GM23338 (cell line): ENCODE measurements around the gene KCNAB2. TPM values are rescaled to one million over a fixed set of nuclear protein-coding genes. Genes with fewer than 3 reads are reported as not detected.

Experiments used
- ATAC-seq: fragments of 200-7000 bp; cut with Tn5 transposase; 3 replicates; pipeline ENCODE4 v1.9.1; 2020
- DNase-seq: peaks from one replicate; pipeline ENCODE4 v3.0.0-alpha.2; 2015; ENCODE audit warnings: low spot score
- H2AFZ ChIP-seq: fragments of 200-600 bp; sonication (generic); 2 replicates; pipeline ENCODE4 v1.8.0; 2016; ENCODE audit warnings: antibody characterized with exemption, mild to moderate bottlenecking, moderate library complexity
- H3F3A ChIP-seq: fragments of 200-600 bp; sonication (generic); replicated peaks from 2 replicates; pipeline ENCODE4 v1.8.0; 2017; ENCODE audit warnings: antibody characterized with exemption, mixed run types, low read depth
- H3K27ac ChIP-seq: fragments of 200-600 bp; sonication (generic); 2 replicates; pipeline ENCODE4 v1.6.1; 2016; ENCODE audit warnings: low read depth
- H3K27me3 ChIP-seq: fragments of 200-600 bp; sonication (generic); 2 replicates; pipeline ENCODE4 v1.8.0; 2016; ENCODE audit warnings: mild to moderate bottlenecking, mixed run types, moderate library complexity; ENCODE audit not compliant: insufficient read depth
- H3K36me3 ChIP-seq: fragments of 200-600 bp; sonication (generic); 2 replicates; pipeline ENCODE4 v1.8.0; 2016; ENCODE audit warnings: mild to moderate bottlenecking; ENCODE audit not compliant: insufficient read depth
- H3K4me1 ChIP-seq: fragments of 200-600 bp; sonication (generic); 2 replicates; pipeline ENCODE4 v1.8.0; 2016; ENCODE audit warnings: mild to moderate bottlenecking, moderate library complexity; ENCODE audit not compliant: insufficient read depth
- H3K4me2 ChIP-seq: fragments of 200-600 bp; sonication (generic); 2 replicates; pipeline ENCODE4 v1.7.1; 2017; ENCODE audit warnings: mixed run types
- H3K4me3 ChIP-seq: fragments of 200-600 bp; sonication (generic); 2 replicates; pipeline ENCODE4 v1.6.1; 2016; ENCODE audit warnings: mixed run types
- H3K79me2 ChIP-seq: fragments of 200-600 bp; sonication (generic); replicated peaks from 2 replicates; pipeline ENCODE4 v1.8.0; 2017; ENCODE audit warnings: mild to moderate bottlenecking; ENCODE audit not compliant: insufficient read depth
- H3K9me2 ChIP-seq: fragments of 200-600 bp; sonication (generic); 2 replicates; pipeline ENCODE4 v1.8.0; 2017; ENCODE audit not compliant: insufficient read depth
- H4K20me1 ChIP-seq: fragments of 200-600 bp; sonication (generic); replicated peaks from 2 replicates; pipeline ENCODE4 v1.8.0; 2017; ENCODE audit warnings: mild to moderate bottlenecking; ENCODE audit not compliant: insufficient read depth
- H3K27ac Mint-ChIP-seq: 2 replicates; pipeline ENCODE4 v1.8.0; 2020; ENCODE audit warnings: inconsistent platforms, mild to moderate bottlenecking, moderate library complexity, mixed read lengths
- H3K27me3 Mint-ChIP-seq: 3 replicates; pipeline ENCODE4 v1.8.0; 2022; ENCODE audit warnings: low read depth, mild to moderate bottlenecking, moderate library complexity, mixed read lengths, inconsistent platforms; ENCODE audit not compliant: insufficient read depth, poor library complexity
- H3K36me3 Mint-ChIP-seq: 3 replicates; pipeline ENCODE4 v1.8.0; 2021; ENCODE audit warnings: low read depth, mild to moderate bottlenecking, inconsistent platforms, moderate library complexity, mixed read lengths
- H3K4me1 Mint-ChIP-seq: 3 replicates; pipeline ENCODE4 v1.8.0; 2020; ENCODE audit warnings: mild to moderate bottlenecking, inconsistent platforms, mixed read lengths
- H3K4me3 Mint-ChIP-seq: 3 replicates; pipeline ENCODE4 v1.8.0; 2021; ENCODE audit warnings: moderate library complexity, mild to moderate bottlenecking, inconsistent platforms, mixed read lengths
- H3K9me3 Mint-ChIP-seq: 3 replicates; pipeline ENCODE4 v1.8.0; 2020; ENCODE audit warnings: moderate library complexity, mild to moderate bottlenecking, inconsistent platforms, mixed read lengths
- ETS1 ChIP-seq: IDR thresholded peaks from 2 replicates; pipeline ENCODE4 v1.6.1; 2016; ENCODE audit warnings: antibody characterized with exemption
- EZH2 ChIP-seq: fragments of 200-600 bp; sonication (generic); IDR thresholded peaks from one replicate; pipeline ENCODE4 v1.8.0; 2017; ENCODE audit warnings: antibody characterized with exemption, mild to moderate bottlenecking, low read depth; ENCODE audit not compliant: unreplicated experiment
- JUNB ChIP-seq: IDR thresholded peaks from one replicate; pipeline ENCODE4 v1.6.1; 2016; ENCODE audit warnings: antibody characterized with exemption; ENCODE audit not compliant: unreplicated experiment
- POLR2AphosphoS5 ChIP-seq: IDR thresholded peaks from 2 replicates; pipeline ENCODE4 v1.6.1; 2016; ENCODE audit warnings: antibody characterized with exemption, low read depth
- ZNF114 ChIP-seq: fragments of 250-450 bp; sonication (Bioruptor Pico); IDR thresholded peaks from 2 replicates; pipeline ENCODE4 v1.5.0; 2020; ENCODE audit warnings: mild to moderate bottlenecking, moderate library complexity
- ZNF331 ChIP-seq: fragments of 250-450 bp; sonication (Bioruptor Pico); IDR thresholded peaks from 2 replicates; pipeline ENCODE4 v1.5.0; 2020; ENCODE audit warnings: low read depth, mild to moderate bottlenecking, moderate library complexity
- ZNF462 ChIP-seq: fragments of 250-450 bp; sonication (Bioruptor Pico); IDR thresholded peaks from 2 replicates; pipeline ENCODE4 v1.5.0; 2020; ENCODE audit warnings: mild to moderate bottlenecking, moderate library complexity
- polyA plus RNA-seq: library from polyadenylated mRNA; unstranded; fragments of >200 nt; fragmentation: Nextera tagmentation; extraction: Ambion mirVana; gene quantifications from 2 replicates; pipeline ENCODE4 v1.2.1, GENCODE V29; 2016
- total RNA-seq: library from RNA; depleted of rRNA; stranded (reverse); fragments of >200 nt; shearing (Covaris generic); gene quantifications from 2 replicates; pipeline ENCODE4 v1.2.3, GENCODE V29; 2014

The KCNAB2 gene
- total and polyA plus RNA-seq, 2 experiments from 2014 or later: 3.0 to 3.7 TPM

- Mint-ChIP-seq H3K27ac (no peak overlapping the region), H3K4me3 (no peak overlapping the region)
Measured at GRCh38 chr1:6000444-6001288, 45.0 kb upstream of the KCNAB2 start.

More at GRCh38 chr1:6000444-6001288, 45.0 kb upstream of the KCNAB2 start:
- no peaks in the 10 kb centered on the region for H3K9me2 ChIP-seq
- ATAC-seq (no peak), DNase-seq (no peak)
- H2AFZ ChIP-seq: no peak overlapping the region
- H3K4me1 ChIP-seq: no peaks in the 10 kb centered on the region
- no peak overlapping the region for H3K4me3 ChIP-seq
- H3K27me3 ChIP-seq: no peaks in the 10 kb centered on the region
- no peak overlapping the region for H3K4me2 ChIP-seq
- no peaks in the 10 kb centered on the region for H3K79me2 ChIP-seq
- H3K36me3 Mint-ChIP-seq: no peaks in the 10 kb centered on the region
- H3K27ac ChIP-seq: no peak overlapping the region
- no peaks in the 10 kb centered on the region for H3F3A ChIP-seq
- no peak for TF ChIP-seq ZNF331 (CRISPR knock-in tag)
- no peak for TF ChIP-seq ZNF114 (CRISPR knock-in tag)
- TF ChIP-seq EZH2: no peak
- TF ChIP-seq POLR2AphosphoS5: no peak
- TF ChIP-seq ETS1: no peak
- no peak for TF ChIP-seq ZNF462
- no peak for TF ChIP-seq JUNB
- peaks cover 17% of the 10 kb centered on the region for H3K27me3 Mint-ChIP-seq
- peaks cover 15% of the 10 kb centered on the region for H3K4me1 Mint-ChIP-seq
- no peaks in the 10 kb centered on the region for H3K36me3 ChIP-seq
- no peaks in the 10 kb centered on the region for H3K9me3 Mint-ChIP-seq
- no peaks in the 10 kb centered on the region; the same call in 1 of the 2 replicates for H4K20me1 ChIP-seq
